Loucy (cell line): Measurements from ENCODE around the gene KLRC2.

Experiments used
- CTCF ChIP-seq: fragments of 200-600 bp; sonication (generic); conservative IDR thresholded peaks from 2 replicates; pipeline ENCODE4 v1.5.1; 2014; ENCODE audit warnings: mild to moderate bottlenecking, antibody characterized with exemption, low read length
- EZH2phosphoT487 ChIP-seq: fragments of 200-600 bp; IDR thresholded peaks from 2 replicates; pipeline ENCODE4 v1.6.1; 2018; ENCODE audit warnings: antibody characterized with exemption, mild to moderate bottlenecking, moderate library complexity, borderline replicate concordance

- TF ChIP-seq CTCF (no peak), EZH2phosphoT487 (no peak)
Observed at GRCh38 chr12:10409392-10409791, 26.4 kb downstream of the KLRC2 start, which contains the start of gene KLRC4.
